GM19467 (cell line): ENCODE measurements around the gene NOC4L.
A peak's percentile ranks its signal among the peaks of the same experiment; 100 is the strongest.
"Not testable (repeated sequence)": the region's sequence is repeated elsewhere in the genome, so short reads cannot be mapped to it uniquely, and the experiment has no call there.

Experiments used
- ATAC-seq: cut with Tn5 transposase; IDR thresholded peaks from one replicate; pipeline ENCODE4 v1.9.1; 2021; ENCODE audit warnings: mild to moderate bottlenecking, moderate library complexity; ENCODE audit not compliant: unreplicated experiment

Gene NOC4L

GRCh38 chr12:132144115-132144809 lies at the start of gene NOC4L, which contains the start of gene DDX51:
Gene NOC4L, plus strand, starts transcription at chr12:132144457. Its CDS starts 32 bp downstream, at chr12:132144489.
Gene DDX51, minus strand, starts transcription at chr12:132144319. Its CDS starts 23 bp downstream, at chr12:132144296.
- ATAC-seq, result peak; percentile 73

- no peak for ATAC-seq
Observed at GRCh38 chr12:132095520-132096409, 48.5 kb upstream of the NOC4L start.

- ATAC-seq, result no peak
Observed at GRCh38 chr12:132099739-132100138, 44.5 kb upstream of the NOC4L start.

GRCh38 chr12:132100306-132101065 lies 43.8 kb upstream of the NOC4L start:
- no peak for ATAC-seq

GRCh38 chr12:132102297-132102696 lies 42.0 kb upstream of the NOC4L start:
- no peak for ATAC-seq

- ATAC-seq, result not testable (repeated sequence)
Observed at GRCh38 chr12:132103072-132103471, 41.2 kb upstream of the NOC4L start.

GRCh38 chr12:132103542-132104308 lies 40.5 kb upstream of the NOC4L start:
- ATAC-seq, result no peak

- ATAC-seq, result no peak
Observed at GRCh38 chr12:132105467-132105866, 38.8 kb upstream of the NOC4L start.

GRCh38 chr12:132106921-132107320 lies 37.3 kb upstream of the NOC4L start:
- no peak for ATAC-seq

GRCh38 chr12:132108211-132108832 lies 35.9 kb upstream of the NOC4L start:
- ATAC-seq, result no peak

- no peak for ATAC-seq
Observed at GRCh38 chr12:132109741-132110140, 34.5 kb upstream of the NOC4L start.

- ATAC-seq, result no peak
Observed at GRCh38 chr12:132110677-132111076, 33.6 kb upstream of the NOC4L start.

GRCh38 chr12:132111654-132112304 lies 32.5 kb upstream of the NOC4L start:
- ATAC-seq, result no peak

- ATAC-seq, result no peak
Observed at GRCh38 chr12:132114667-132115066, 29.6 kb upstream of the NOC4L start.

GRCh38 chr12:132115500-132115899 lies 28.8 kb upstream of the NOC4L start:
- no peak for ATAC-seq

GRCh38 chr12:132116709-132117557 lies 27.3 kb upstream of the NOC4L start:
- ATAC-seq, result no peak

- no peak for ATAC-seq
Observed at GRCh38 chr12:132117558-132117875, 26.7 kb upstream of the NOC4L start.

- no peak for ATAC-seq
Observed at GRCh38 chr12:132118876-132119275, 25.4 kb upstream of the NOC4L start.

- ATAC-seq, result no peak
Observed at GRCh38 chr12:132121283-132121682, 23.0 kb upstream of the NOC4L start.
